ENCODE data around the gene TOP2B.

DNA sequence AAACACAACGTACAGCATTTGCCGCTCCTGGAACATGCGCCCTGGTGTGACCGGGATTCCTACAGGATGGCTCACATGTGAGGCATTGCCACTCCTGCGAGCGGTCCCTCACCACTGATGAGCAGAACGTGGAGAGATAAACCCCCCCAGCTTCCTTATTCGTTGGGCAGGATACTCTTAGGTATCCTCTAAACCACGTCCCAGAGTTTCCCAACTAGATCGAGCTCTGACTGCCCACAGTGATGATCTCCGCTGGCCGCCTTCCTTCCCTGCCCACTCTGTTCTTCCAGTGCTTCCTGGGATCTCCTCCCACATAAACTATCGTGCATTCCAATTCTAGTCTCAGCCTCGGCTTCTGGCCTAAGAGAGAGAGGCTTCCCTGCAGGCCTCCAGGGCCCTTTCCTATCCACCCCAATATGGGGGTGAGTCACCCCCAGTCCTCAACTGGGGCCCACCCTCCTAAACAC, 91.8 kb downstream of the TOP2B start:
- TF ChIP-seq GATA2 (CRISPR knock-in tag; IDR thresholded peaks at IDR 0.05) (no peak), EP300 (IDR thresholded peaks at IDR 0.05; ENCODE audit: borderline replicate concordance in 1 of 2, low read depth in 1 of 2, low read length in 1 of 2) (no peak), YY1 (IDR thresholded peaks at IDR 0.05; ENCODE audit: low read depth) (no peak), GABPA (IDR thresholded peaks at IDR 0.05; ENCODE audit: low read depth) (no peak), MEF2A (IDR thresholded peaks at IDR 0.05; ENCODE audit: borderline replicate concordance, low read depth) (no peak)
- TF ChIP-seq, protein P1, sequence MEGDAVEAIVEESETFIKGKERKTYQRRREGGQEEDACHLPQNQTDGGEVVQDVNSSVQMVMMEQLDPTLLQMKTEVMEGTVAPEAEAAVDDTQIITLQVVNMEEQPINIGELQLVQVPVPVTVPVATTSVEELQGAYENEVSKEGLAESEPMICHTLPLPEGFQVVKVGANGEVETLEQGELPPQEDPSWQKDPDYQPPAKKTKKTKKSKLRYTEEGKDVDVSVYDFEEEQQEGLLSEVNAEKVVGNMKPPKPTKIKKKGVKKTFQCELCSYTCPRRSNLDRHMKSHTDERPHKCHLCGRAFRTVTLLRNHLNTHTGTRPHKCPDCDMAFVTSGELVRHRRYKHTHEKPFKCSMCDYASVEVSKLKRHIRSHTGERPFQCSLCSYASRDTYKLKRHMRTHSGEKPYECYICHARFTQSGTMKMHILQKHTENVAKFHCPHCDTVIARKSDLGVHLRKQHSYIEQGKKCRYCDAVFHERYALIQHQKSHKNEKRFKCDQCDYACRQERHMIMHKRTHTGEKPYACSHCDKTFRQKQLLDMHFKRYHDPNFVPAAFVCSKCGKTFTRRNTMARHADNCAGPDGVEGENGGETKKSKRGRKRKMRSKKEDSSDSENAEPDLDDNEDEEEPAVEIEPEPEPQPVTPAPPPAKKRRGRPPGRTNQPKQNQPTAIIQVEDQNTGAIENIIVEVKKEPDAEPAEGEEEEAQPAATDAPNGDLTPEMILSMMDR (IDR thresholded peaks at IDR 0.05): no peak
- TF ChIP-seq, protein P2, sequence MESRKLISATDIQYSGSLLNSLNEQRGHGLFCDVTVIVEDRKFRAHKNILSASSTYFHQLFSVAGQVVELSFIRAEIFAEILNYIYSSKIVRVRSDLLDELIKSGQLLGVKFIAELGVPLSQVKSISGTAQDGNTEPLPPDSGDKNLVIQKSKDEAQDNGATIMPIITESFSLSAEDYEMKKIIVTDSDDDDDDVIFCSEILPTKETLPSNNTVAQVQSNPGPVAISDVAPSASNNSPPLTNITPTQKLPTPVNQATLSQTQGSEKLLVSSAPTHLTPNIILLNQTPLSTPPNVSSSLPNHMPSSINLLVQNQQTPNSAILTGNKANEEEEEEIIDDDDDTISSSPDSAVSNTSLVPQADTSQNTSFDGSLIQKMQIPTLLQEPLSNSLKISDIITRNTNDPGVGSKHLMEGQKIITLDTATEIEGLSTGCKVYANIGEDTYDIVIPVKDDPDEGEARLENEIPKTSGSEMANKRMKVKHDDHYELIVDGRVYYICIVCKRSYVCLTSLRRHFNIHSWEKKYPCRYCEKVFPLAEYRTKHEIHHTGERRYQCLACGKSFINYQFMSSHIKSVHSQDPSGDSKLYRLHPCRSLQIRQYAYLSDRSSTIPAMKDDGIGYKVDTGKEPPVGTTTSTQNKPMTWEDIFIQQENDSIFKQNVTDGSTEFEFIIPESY (IDR thresholded peaks at IDR 0.05; ENCODE audit: borderline replicate concordance, low read depth): 0 out of 2 replicates have a peak, but pooled peaks have one; percentile 12
- TF ChIP-seq, protein P3, sequence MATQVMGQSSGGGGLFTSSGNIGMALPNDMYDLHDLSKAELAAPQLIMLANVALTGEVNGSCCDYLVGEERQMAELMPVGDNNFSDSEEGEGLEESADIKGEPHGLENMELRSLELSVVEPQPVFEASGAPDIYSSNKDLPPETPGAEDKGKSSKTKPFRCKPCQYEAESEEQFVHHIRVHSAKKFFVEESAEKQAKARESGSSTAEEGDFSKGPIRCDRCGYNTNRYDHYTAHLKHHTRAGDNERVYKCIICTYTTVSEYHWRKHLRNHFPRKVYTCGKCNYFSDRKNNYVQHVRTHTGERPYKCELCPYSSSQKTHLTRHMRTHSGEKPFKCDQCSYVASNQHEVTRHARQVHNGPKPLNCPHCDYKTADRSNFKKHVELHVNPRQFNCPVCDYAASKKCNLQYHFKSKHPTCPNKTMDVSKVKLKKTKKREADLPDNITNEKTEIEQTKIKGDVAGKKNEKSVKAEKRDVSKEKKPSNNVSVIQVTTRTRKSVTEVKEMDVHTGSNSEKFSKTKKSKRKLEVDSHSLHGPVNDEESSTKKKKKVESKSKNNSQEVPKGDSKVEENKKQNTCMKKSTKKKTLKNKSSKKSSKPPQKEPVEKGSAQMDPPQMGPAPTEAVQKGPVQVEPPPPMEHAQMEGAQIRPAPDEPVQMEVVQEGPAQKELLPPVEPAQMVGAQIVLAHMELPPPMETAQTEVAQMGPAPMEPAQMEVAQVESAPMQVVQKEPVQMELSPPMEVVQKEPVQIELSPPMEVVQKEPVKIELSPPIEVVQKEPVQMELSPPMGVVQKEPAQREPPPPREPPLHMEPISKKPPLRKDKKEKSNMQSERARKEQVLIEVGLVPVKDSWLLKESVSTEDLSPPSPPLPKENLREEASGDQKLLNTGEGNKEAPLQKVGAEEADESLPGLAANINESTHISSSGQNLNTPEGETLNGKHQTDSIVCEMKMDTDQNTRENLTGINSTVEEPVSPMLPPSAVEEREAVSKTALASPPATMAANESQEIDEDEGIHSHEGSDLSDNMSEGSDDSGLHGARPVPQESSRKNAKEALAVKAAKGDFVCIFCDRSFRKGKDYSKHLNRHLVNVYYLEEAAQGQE (IDR thresholded peaks at IDR 0.05; ENCODE audit: low read depth, low read length): no peak

All from SK-N-SH (cell line).